Stomach (tissue), 9 donors: ENCODE measurements around the gene VPS33A. TPM values are rescaled to one million over a fixed set of nuclear protein-coding genes. Genes with fewer than 3 reads are reported as not detected.

Source experiments
- DNase-seq, 2 donors: peaks; one replicate each; pipeline versions ENCODE4 v3.0.0 to v3.0.0-alpha.2; 2013 to 2019
- H3K27ac ChIP-seq, 5 donors: fragments of 200-600 bp in 4 of 5; sonication (generic) in 4 of 5; one replicate each; pipeline ENCODE4 v1.5.1; 2013 to 2019; ENCODE audit warnings: mild to moderate bottlenecking in 1 of 5, moderate library complexity in 1 of 5
- H3K27me3 ChIP-seq, 3 donors: fragments of 200-600 bp; sonication (generic); one replicate each; pipeline ENCODE4 v1.5.1; 2017 to 2019; ENCODE audit warnings: mixed run types in 1 of 3
- H3K36me3 ChIP-seq, 4 donors: fragments of 200-600 bp; sonication (generic); 1 replicate in 3 of 4; 2 replicates in 1 of 4; pipeline ENCODE4 v1.5.1; 2016 to 2019
- H3K4me1 ChIP-seq, 4 donors: fragments of 200-600 bp; sonication (generic); one replicate each; pipeline ENCODE4 v1.5.1; 2016 to 2019
- H3K4me3 ChIP-seq, 4 donors: fragments of 200-600 bp; sonication (generic) in 3 of 4; one replicate each; pipeline ENCODE4 v1.5.1; 2016 to 2019; ENCODE audit warnings: mild to moderate bottlenecking in 1 of 4
- H3K9me3 ChIP-seq, 4 donors: fragments of 200-600 bp; sonication (generic); one replicate each; pipeline ENCODE4 v1.5.1; 2016 to 2019
- CTCF ChIP-seq, 7 experiments: fragments of 450-650 bp in 4 of 7; fragments of 200-600 bp in 3 of 7; sonication (generic) in 3 of 7; IDR thresholded peaks; one replicate each; pipeline ENCODE4 v1.5.1; 2016 to 2019; ENCODE audit warnings: antibody characterized with exemption in 7 of 7, control low read depth in 2 of 7, mild to moderate bottlenecking in 1 of 7
- EP300 ChIP-seq: sonication (generic); formaldehyde crosslinking; IDR thresholded peaks from one replicate; pipeline ENCODE4 v1.6.1; 2017; ENCODE audit warnings: antibody characterized with exemption
- POLR2A ChIP-seq, 4 donors: fragments of 450-650 bp; IDR thresholded peaks; one replicate each; pipeline ENCODE4 v1.6.1; 2016; ENCODE audit warnings: antibody characterized with exemption in 4 of 4, control low read depth in 2 of 4, mild to moderate bottlenecking in 1 of 4, moderate library complexity in 1 of 4
- POLR2AphosphoS5 ChIP-seq, 3 donors: sonication (generic); formaldehyde crosslinking; IDR thresholded peaks; one replicate each; pipeline ENCODE4 v1.6.1; 2016; ENCODE audit warnings: antibody characterized with exemption in 3 of 3
- WGBS, 5 donors: extraction: QIAGEN DNeasy Blood & Tissue Kit in 3 of 5; methylation state at CpG; one replicate each; pipeline versions ENCODE4 v1.1.5 to v1.1.7; 2013 to 2018; 5-methylcytosine and 5-hydroxymethylcytosine counted together
- intact Hi-C: fragments of 100-400 bp; cut with DNase I; formaldehyde crosslinking; loops from one replicate; pipeline ENCODE4 v1.15.1; 2023; ENCODE audit warnings: low total_unique reads
- polyA plus RNA-seq, 3 donors: library from polyadenylated mRNA; stranded (reverse); fragments of 200-250 nt; gene quantifications; one replicate each; pipeline ENCODE4 v1.2.3, GENCODE V29; 2013
- total RNA-seq, 5 donors: library from RNA; depleted of rRNA; stranded (reverse); fragments of >200 nt; gene quantifications; one replicate each; pipeline versions ENCODE4 v1.1.0 to v1.2.3, GENCODE V29; 2014 to 2016
- donor health status: healthy with polysubstance abuse.
- donor health status: Bipolar disorder and iron deficiency.
- donor health status: healthy.

The VPS33A gene
- total and polyA plus RNA-seq, 8 donors, result 6.1 to 45.8 (median 12.7) TPM

- H3K27ac ChIP-seq, result no peak overlapping the region
- TF ChIP-seq CTCF (IDR thresholded peaks at IDR 0.05) (no peak), POLR2AphosphoS5 (IDR thresholded peaks at IDR 0.05) (no peak), POLR2A (IDR thresholded peaks at IDR 0.05) (no peak)
- intact Hi-C loops, result no loop called here
- H3K27me3 ChIP-seq, result no peaks in the 10 kb centered on the region
- no peaks in the 10 kb centered on the region for H3K9me3 ChIP-seq
- 94 to 98% (median 95%) methylated on average over 8 of the region's 8 CpGs for WGBS, 5 donors
- no peak overlapping the region for H3K4me3 ChIP-seq
- peaks cover 36 to 80% (median 67%) of the 10 kb centered on the region in 4 donors for H3K36me3 ChIP-seq
- no peaks in the 10 kb centered on the region for H3K4me1 ChIP-seq
- DNase-seq, result no peak
These were observed 15.8 kb downstream of the VPS33A start for GRCh38 chr12:122250536-122250935.

- Histone ChIP-seq H3K4me1 (no peaks in the 10 kb centered on the region), H3K27ac (no peak overlapping the region), H3K4me3 (no peak overlapping the region), H3K9me3 (no peaks in the 10 kb centered on the region), H3K27me3 (no peaks in the 10 kb centered on the region), H3K36me3 (peaks cover 35 to 79% (median 66%) of the 10 kb centered on the region in 4 donors)
- TF ChIP-seq POLR2A (IDR thresholded peaks at IDR 0.05) (no peak), CTCF (IDR thresholded peaks at IDR 0.05) (no peak), EP300 (no peak), POLR2AphosphoS5 (IDR thresholded peaks at IDR 0.05) (no peak)
- intact Hi-C loops, result no loop called here
- 93 to 96% (median 95%) methylated on average over 6 of the region's 6 CpGs for WGBS, 5 donors
- DNase-seq, result no peak
These were observed 16.2 kb downstream of the VPS33A start for GRCh38 chr12:122250047-122250446.

- Histone ChIP-seq H3K4me3 (no peak overlapping the region), H3K4me1 (no peaks in the 10 kb centered on the region), H3K9me3 (no peaks in the 10 kb centered on the region), H3K36me3 (peaks cover 21 to 87% (median 79%) of the 10 kb centered on the region in 4 donors), H3K27me3 (no peaks in the 10 kb centered on the region), H3K27ac (peak overlapping the region in 1 of 5 donors; percentile 2)
- 90 to 100% (median 98%) methylated on average over 1 of the region's 1 CpG for WGBS, 5 donors
- intact Hi-C loops, result no loop called here
- DNase-seq, result no peak
- no peak for TF ChIP-seq EP300
These were observed 20.7 kb downstream of the VPS33A start for GRCh38 chr12:122245553-122245952.

- WGBS, 5 donors, result 71 to 85% (median 76%) methylated on average over 11 of the region's 11 CpGs
- Histone ChIP-seq H3K27ac (peak overlapping the region in 2 of 5 donors; percentile 2 to 14), H3K4me3 (no peak overlapping the region), H3K9me3 (no peaks in the 10 kb centered on the region), H3K36me3 (peaks cover 18 to 87% (median 79%) of the 10 kb centered on the region in 4 donors), H3K27me3 (no peaks in the 10 kb centered on the region), H3K4me1 (no peaks in the 10 kb centered on the region)
- DNase-seq, result no peak
- intact Hi-C loops, result no loop called here
- no peak for TF ChIP-seq EP300
- TF ChIP-seq POLR2A (IDR thresholded peaks at IDR 0.05), result no peak
- no peak for TF ChIP-seq CTCF (IDR thresholded peaks at IDR 0.05)
- TF ChIP-seq POLR2AphosphoS5 (IDR thresholded peaks at IDR 0.05), result no peak
These were observed 21.5 kb downstream of the VPS33A start for GRCh38 chr12:122244565-122245371.

GRCh38 chr12:122243965-122244364, 22.3 kb downstream of the VPS33A start:
- peaks cover 10 to 87% (median 77%) of the 10 kb centered on the region in 4 donors for H3K36me3 ChIP-seq
- H3K4me1 ChIP-seq, result no peaks in the 10 kb centered on the region
- H3K9me3 ChIP-seq, result no peaks in the 10 kb centered on the region
- no peak overlapping the region for H3K27ac ChIP-seq
- WGBS, 5 donors, result 74 to 83% (median 78%) methylated on average over 6 of the region's 6 CpGs
- no peak for TF ChIP-seq EP300
- TF ChIP-seq POLR2A (IDR thresholded peaks at IDR 0.05), result no peak
- no peak for TF ChIP-seq POLR2AphosphoS5 (IDR thresholded peaks at IDR 0.05)
- TF ChIP-seq CTCF (IDR thresholded peaks at IDR 0.05), result no peak
- no peak for DNase-seq
- intact Hi-C loops, result no loop called here
- no peaks in the 10 kb centered on the region for H3K27me3 ChIP-seq
- H3K4me3 ChIP-seq, result no peak overlapping the region
